ENCODE data around the gene UQCR11. TPM values are rescaled to one million over a fixed set of nuclear protein-coding genes. Genes with fewer than 3 reads are reported as not detected.
A peak's percentile ranks its signal among the peaks of the same experiment; 100 is the strongest.

Gene UQCR11
- total and polyA plus RNA-seq, 2 of the 8 experiments (the other 6 are each of a cell fraction or from before 2014, with no cell fraction given) = 162 to 171 TPM

- FAIRE-seq (no peak), DNase-seq (ENCODE audit: low read depth in 1 of 2, low spot score in 2 of 2) (no peak)
- H2BK12ac ChIP-seq (ENCODE audit: low read depth, low read length) = no peak overlapping the region
- 92% methylated on average over 4 of the region's 4 CpGs; no CpG with 5 or more reads in 1 of the 2 experiments for WGBS, 2 experiments (ENCODE audit: extremely low coverage in 1 of 2, insufficient coverage in 1 of 2, insufficient read length in 1 of 2, insufficient replicate concordance in 2 of 2, low coverage in 1 of 2, low lambda C conversion rate in 2 of 2, missing lambda C conversion rate in 1 of 2)
- H4K20me1 ChIP-seq (replicated peaks in 1 of 2; ENCODE audit: control insufficient read depth in 1 of 2, insufficient read depth in 2 of 2, low read length in 2 of 2) = peaks cover 21 to 36% of the 10 kb centered on the region in 2 experiments
- H4K91ac ChIP-seq (replicated peaks; ENCODE audit: insufficient read length, low read length) = no peak overlapping the region
- H3K4me1 ChIP-seq (replicated peaks in 1 of 4; ENCODE audit: control insufficient read depth in 3 of 4, insufficient read depth in 4 of 4, low read length in 3 of 4) = peaks cover 0 to 7% (median 3%) of the 10 kb centered on the region in 4 experiments; a peak in 1 of 7 replicates
- H4K5ac ChIP-seq (ENCODE audit: insufficient read length, low read depth, low read length) = no peak overlapping the region
- no peak overlapping the region; the same call in 1 of the 2 replicates for H4K8ac ChIP-seq (ENCODE audit: extremely low read depth, insufficient read depth, low read length)
- no peak overlapping the region for H3K56ac ChIP-seq (replicated peaks; ENCODE audit: insufficient read length, low read depth, low read length)
- H2BK5ac ChIP-seq (ENCODE audit: low read depth, low read length) = 0 out of 2 replicates have a peak overlapping the region, but pooled peaks have one; percentile 5
- H3K4me3 ChIP-seq (ENCODE audit: extremely low read depth in 1 of 4, insufficient read depth in 2 of 4, low read depth in 3 of 4, low read length in 4 of 4) = no peak overlapping the region
- H3K79me1 ChIP-seq (ENCODE audit: low read depth, low read length) = peaks cover 3% of the 10 kb centered on the region
- no peaks in the 10 kb centered on the region for H3K23me2 ChIP-seq (ENCODE audit: low read depth, low read length)
- no peak overlapping the region for H3K4ac ChIP-seq (replicated peaks; ENCODE audit: insufficient read length, low read depth, low read length)
- no peak overlapping the region for H2AFZ ChIP-seq (ENCODE audit: low read length)
- H2AK5ac ChIP-seq (ENCODE audit: low read depth, low read length) = no peak overlapping the region
- no peaks in the 10 kb centered on the region for H3K27me3 ChIP-seq (replicated peaks in 1 of 4; ENCODE audit: control insufficient read depth in 3 of 4, extremely low read depth in 1 of 4, insufficient read depth in 3 of 4, low read length in 3 of 4)
- CTCF ChIA-PET (ENCODE audit: partially characterized antibody) = interaction anchor here (0.6 to 1.7 kb wide), 8 partner anchors 8 to 227 kb away, joined by 3 read pairs; partner anchors contain the start of gene UQCR11
- no peak overlapping the region for H2BK120ac ChIP-seq (replicated peaks; ENCODE audit: low read depth, low read length)
- no peak overlapping the region for H3K23ac ChIP-seq (ENCODE audit: insufficient read length)
- no peak overlapping the region for H3K14ac ChIP-seq (ENCODE audit: insufficient read length)
- peaks cover 39 to 87% (median 70%) of the 10 kb centered on the region in 4 experiments for H3K36me3 ChIP-seq (ENCODE audit: control insufficient read depth in 2 of 4, insufficient read depth in 4 of 4, low read length in 3 of 4)
- H2BK15ac ChIP-seq (ENCODE audit: low read length) = no peak overlapping the region
- H3K9ac ChIP-seq (replicated peaks in 1 of 4; ENCODE audit: extremely low read depth in 1 of 4, low read depth in 3 of 4, low read length in 3 of 4) = no peak overlapping the region
- H3K18ac ChIP-seq (ENCODE audit: extremely low read depth, low read length) = no peak overlapping the region
- peaks cover 0 to 2% of the 10 kb centered on the region in 2 experiments; a peak in 1 of 4 replicates for H3K79me2 ChIP-seq (ENCODE audit: control insufficient read depth in 1 of 2, insufficient read depth in 2 of 2, low read length in 2 of 2)
- POLR2A ChIA-PET (ENCODE audit: partially characterized antibody) = interaction anchor here (0.8 to 4.8 kb wide), 4 partner anchors 10 to 20 kb away, joined by 4 to 26 read pairs (median 6); partner anchors contain the start of gene UQCR11
- no peak overlapping the region for H2BK20ac ChIP-seq (ENCODE audit: low read length)
- H3K9me3 ChIP-seq (ENCODE audit: insufficient read depth in 2 of 2, low read depth in 1 of 2, low read length in 1 of 2) = no peaks in the 10 kb centered on the region
- no peak overlapping the region for H3K27ac ChIP-seq (ENCODE audit: low read depth, low read length)
- H3K4me2 ChIP-seq (ENCODE audit: insufficient read depth in 1 of 2, low read depth in 2 of 2, low read length in 2 of 2) = no peak overlapping the region
- TF ChIP-seq TCF12 (IDR thresholded peaks at IDR 0.05; ENCODE audit: low read depth, low read length) = no peak
- no peak for TF ChIP-seq CHD1 (IDR thresholded peaks at IDR 0.05; ENCODE audit: low read depth, low read length)
- no peak for TF ChIP-seq SP1 (IDR thresholded peaks at IDR 0.05; ENCODE audit: low read depth, low read length)
- TF ChIP-seq KDM4A (IDR thresholded peaks at IDR 0.05; ENCODE audit: low read depth, low read length, severe bottlenecking) = no peak
- TF ChIP-seq SAP30 (IDR thresholded peaks at IDR 0.05; ENCODE audit: insufficient read depth, insufficient replicate concordance, low read length) = no peak
- TF ChIP-seq POLR2A (IDR thresholded peaks at IDR 0.05; ENCODE audit: control extremely low read depth in 1 of 2, low read depth in 2 of 2, low read length in 2 of 2) = no peak
- TF ChIP-seq SRF (IDR thresholded peaks at IDR 0.05; ENCODE audit: low read depth, low read length) = no peak
- TF ChIP-seq NANOG (IDR thresholded peaks at IDR 0.05; ENCODE audit: insufficient read depth, low read depth, low read length, poor library complexity, severe bottlenecking) = no peak
- no peak for TF ChIP-seq HDAC2 (IDR thresholded peaks at IDR 0.05; ENCODE audit: borderline replicate concordance in 1 of 2, low read depth in 2 of 2, low read length in 2 of 2)
- no peak for TF ChIP-seq TAF1 (IDR thresholded peaks at IDR 0.05; ENCODE audit: low read depth, low read length)
- TF ChIP-seq CTCF (IDR thresholded peaks at IDR 0.05; ENCODE audit: control extremely low read depth in 1 of 3, insufficient read depth in 1 of 3, low read depth in 1 of 3, low read length in 3 of 3) = no peak
Observed at GRCh38 chr19:1616875-1617274, 11.6 kb upstream of the UQCR11 start.
